Right lobe of liver (tissue), 4 donors: ENCODE measurements around the gene LRRC28.
"Not testable (repeated sequence)": the region's sequence is repeated elsewhere in the genome, so short reads cannot be mapped to it uniquely, and the experiment has no call there.

Experiments
- CTCF ChIP-seq, 4 donors: fragments of 200-600 bp in 3 of 4; fragments of 450-650 bp in 1 of 4; IDR thresholded peaks; one replicate each; pipeline versions ENCODE4 v1.5.1 to v1.8.0; 2016 to 2022; ENCODE audit warnings: antibody characterized with exemption in 4 of 4, mild to moderate bottlenecking in 2 of 4
- POLR2A ChIP-seq: fragments of 450-650 bp; IDR thresholded peaks from one replicate; pipeline ENCODE4 v1.6.1; 2017; ENCODE audit warnings: antibody characterized with exemption, mild to moderate bottlenecking
- donor health status: DM: no; HTN: no; CAD: no.
- donor health status: DM: no; HTN: no; CAD: no.
- donor health status: DM: no; HTN: yes; CAD: no.

GRCh38 chr15:99234160-99234559 is 17.1 kb upstream of the LRRC28 start:
- TF ChIP-seq CTCF (IDR thresholded peaks at IDR 0.05); POLR2A: not testable (repeated sequence)
